GM21717 (cell line): Measurements from ENCODE around the gene NUPR1.
"Not testable (repeated sequence)": the region's sequence is repeated elsewhere in the genome, so short reads cannot be mapped to it uniquely, and the experiment has no call there.

Source experiments
- ATAC-seq: cut with Tn5 transposase; IDR thresholded peaks from one replicate; pipeline ENCODE4 v1.9.1; 2021; ENCODE audit warnings: mild to moderate bottlenecking, moderate library complexity; ENCODE audit not compliant: unreplicated experiment

The NUPR1 gene, protein sequence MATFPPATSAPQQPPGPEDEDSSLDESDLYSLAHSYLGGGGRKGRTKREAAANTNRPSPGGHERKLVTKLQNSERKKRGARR

DNA sequence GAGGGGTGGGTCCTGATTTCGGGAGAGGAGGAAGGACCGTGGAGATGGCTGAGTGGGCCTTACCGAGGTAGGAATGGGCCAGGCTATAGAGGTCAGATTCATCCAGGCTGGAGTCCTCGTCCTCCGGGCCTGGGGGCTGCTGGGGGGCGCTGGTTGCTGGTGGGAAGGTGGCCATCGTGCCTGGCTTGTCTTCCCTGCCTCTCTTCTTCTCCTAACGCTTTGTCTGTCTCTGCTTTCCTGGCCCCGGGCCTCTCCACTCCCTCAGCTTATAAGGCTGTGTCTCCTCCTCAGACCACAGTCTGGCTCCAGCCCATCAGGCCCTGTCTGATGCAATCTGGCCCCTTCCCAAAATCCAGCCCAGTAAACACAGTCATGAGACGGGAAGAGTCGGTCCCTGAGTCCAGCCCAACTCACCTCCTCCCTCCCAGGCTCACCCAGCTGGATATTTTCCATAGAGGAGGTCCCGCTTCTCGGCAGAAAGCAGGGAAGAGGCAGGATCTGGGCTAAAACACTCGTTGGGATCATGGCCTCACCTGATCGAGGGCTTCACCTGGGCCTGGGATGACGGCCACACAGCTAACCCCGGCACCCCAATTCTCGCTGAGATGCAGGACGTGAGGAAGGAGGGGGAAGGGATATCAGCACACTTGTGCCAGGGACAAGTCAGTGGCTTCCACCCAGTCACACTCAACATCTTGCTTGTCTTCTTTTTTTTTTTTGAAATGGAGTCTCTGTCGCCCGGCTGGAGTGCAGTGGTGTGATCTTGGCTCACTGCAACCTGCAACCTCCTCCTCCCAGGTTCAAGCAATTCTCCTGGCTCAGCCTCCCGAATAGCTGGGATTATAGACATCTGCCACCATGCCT lies at the start of gene NUPR1:
Gene NUPR1 (minus strand): TSS at position 242 of the 864 bp plus-strand sequence. CDS start 67 bp downstream, at position 175.
- no peak for ATAC-seq

DNA sequence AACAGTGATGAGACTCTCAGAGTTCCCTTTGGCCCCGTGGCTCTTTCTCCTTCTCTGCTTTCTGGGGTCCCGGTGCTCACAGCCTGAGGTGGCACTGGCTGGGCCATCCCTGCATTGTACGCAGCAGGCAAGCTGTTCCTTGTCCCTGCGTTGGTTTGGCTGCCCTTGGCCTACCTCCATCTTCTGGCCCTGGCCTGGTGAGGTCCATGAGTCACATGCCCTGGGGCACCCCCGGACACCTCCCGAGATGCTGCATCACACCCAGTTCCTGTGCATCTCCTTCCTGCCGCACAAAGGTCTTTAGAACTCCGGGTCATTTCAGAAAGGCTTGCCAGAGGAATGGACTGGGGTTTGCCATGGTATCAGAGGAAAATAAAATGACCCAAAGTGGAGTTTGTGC lies 48.6 kb upstream of the NUPR1 start:
- ATAC-seq: no peak

DNA sequence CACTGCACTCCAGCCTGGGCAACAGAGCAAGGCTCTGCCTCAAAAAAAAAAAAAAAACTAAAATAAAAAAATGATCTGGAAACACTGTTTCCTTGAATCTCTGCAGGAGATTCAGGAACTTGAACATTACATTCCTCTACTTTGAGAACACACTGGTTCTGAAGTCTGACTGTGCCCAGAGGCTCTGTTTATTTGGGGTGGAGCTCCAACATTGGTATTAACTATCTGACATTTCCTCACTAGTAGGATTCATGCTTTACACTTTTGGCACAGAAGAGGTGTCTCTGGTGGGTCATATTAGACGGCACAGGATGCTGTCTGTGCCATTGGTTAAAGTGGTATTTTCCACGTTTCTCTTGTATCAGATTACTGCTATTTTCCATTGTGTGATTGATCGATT lies 47.7 kb upstream of the NUPR1 start:
- no peak for ATAC-seq

DNA sequence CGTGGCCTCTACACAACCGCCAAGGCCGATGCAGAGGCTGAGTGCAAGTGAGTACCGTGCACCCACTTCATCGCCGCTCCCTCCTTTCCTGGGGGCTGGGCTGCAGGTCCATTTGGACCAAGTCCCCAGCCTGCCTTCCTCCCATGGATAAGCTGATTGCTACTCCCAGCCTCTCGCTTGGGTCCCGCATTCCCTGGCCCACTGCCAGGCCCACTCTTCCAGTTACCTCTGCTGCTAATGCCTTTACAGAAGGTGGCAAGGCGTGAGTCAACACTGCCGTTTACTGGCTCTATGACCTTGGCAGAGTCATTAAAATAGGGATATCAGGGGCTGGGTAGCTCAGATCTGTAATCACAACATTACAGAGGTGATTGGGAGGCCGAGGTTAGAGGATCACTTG lies 46.9 kb upstream of the NUPR1 start:
- no peak for ATAC-seq

DNA sequence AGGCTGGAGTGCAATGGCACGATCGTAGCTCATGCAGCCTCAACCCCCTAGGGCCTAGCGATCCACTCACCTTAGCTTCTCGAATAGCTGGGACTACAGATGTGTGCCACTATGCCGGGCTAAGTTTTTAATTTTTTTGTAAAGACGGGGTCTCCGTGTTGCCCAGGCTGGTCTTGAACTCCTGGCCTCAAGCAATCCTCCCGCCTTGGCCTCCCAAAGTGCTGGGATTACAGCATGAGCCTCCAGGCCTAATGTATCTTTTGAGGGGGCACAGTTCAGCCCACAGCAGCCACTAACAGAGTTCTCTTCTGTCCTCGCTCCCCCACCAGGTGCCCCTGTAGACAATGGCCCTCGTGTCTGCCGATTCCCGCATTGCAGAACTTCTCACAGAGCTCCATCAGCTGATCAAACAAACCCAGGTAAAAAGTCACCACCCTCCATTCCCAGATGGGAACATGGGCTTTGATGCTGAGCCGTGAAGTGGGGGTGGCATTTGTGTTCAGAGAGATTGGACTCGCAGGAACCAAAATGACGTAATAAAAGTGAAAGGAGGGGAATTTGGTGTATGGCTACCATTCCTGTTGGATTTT lies 42.0 kb upstream of the NUPR1 start:
- no peak for ATAC-seq

DNA sequence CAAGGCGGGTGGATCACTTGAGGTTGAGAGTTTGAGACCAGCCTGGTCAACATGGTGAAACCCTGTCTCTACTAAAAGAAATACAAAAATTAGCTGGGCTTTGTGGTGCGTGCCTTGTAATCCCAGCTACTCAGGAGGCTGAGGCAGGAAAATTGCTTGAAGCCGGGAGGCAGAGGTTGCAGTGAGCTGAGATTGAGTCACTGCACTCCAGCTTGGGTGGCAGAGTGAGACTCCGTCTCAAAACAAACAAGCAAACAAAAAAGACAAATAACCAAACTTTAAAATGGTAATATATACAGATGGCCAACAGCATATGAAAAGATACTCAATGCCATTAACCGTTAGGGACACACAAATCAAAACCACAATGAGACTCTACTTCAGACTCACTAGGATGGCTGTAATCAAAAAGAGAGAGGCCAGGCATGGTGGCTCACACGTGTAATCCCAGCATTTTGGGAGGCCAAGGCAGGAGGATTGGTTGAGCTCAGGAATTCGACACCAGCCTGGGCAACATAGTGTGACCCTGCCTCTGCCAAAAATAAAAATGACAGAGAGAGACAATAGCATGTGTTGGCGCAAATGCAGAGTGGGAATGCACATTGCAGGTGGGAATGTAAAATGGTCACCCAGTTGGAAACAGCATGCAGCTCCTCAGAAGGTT lies 36.8 kb upstream of the NUPR1 start:
- ATAC-seq: no peak

DNA sequence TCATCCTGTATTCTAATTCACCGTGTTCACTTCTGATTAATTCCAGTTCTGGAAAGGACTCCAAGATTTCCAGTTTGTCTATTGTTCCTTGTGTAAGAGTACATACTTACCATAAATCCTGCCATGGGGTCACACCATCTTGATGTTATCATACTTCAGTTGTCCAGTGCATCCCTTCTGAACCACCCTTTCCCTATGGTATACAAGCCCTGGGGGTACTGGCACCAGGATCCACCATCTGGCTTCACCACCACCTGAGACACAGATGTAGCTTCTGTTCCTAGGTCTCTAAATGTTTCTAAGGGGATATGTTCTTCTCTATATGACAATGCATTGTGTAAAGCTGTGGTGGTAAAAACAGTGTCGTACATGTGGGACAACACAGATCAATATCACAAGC lies 36.2 kb upstream of the NUPR1 start:
- no peak for ATAC-seq

DNA sequence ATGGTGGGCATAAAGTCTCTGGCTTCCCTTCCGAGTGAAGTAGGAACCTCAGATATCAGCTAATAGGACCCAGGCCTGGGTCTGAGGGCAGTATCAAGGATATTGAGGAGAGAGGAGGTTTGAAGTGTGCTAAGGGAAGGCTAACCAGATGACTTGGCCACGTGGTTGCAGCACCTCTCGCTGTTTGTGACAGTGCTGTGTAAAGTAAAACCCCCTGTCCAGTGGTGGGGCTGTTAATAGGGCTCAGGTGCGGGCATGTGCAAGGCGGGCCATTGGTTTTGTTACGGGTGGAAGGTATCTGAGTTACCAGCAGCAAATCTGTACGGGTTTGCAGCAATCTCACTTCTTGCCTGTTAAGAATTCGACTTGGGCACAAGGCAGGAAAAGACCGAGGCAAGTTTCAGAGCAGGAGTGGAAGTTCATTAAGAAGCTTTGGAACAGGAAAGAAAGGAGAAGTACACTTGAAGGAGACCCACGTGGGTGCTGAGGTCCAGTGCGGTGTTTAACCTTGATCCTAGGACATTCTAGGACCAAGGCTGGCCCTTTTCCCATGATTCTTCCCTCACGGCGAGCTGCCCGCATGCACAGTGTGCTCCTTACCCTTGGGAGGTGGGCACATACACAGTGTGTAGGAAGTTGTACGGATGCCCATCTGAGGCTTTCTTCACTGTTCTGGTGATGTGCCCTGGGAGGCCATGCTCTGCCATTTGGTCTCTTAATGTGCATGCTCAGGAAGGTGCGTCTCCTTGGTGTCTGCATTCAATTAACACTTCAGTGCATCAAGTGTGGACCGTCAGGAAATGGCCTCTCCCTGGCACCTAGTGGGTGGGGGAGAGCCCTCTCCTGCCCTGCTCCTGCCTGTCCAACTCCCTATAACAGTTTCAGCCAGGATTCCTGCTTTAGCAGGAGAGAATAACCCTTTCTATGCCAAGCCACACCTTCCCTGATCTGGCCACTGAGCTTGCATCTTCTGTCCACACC lies 35.3 kb upstream of the NUPR1 start:
- ATAC-seq: no peak

DNA sequence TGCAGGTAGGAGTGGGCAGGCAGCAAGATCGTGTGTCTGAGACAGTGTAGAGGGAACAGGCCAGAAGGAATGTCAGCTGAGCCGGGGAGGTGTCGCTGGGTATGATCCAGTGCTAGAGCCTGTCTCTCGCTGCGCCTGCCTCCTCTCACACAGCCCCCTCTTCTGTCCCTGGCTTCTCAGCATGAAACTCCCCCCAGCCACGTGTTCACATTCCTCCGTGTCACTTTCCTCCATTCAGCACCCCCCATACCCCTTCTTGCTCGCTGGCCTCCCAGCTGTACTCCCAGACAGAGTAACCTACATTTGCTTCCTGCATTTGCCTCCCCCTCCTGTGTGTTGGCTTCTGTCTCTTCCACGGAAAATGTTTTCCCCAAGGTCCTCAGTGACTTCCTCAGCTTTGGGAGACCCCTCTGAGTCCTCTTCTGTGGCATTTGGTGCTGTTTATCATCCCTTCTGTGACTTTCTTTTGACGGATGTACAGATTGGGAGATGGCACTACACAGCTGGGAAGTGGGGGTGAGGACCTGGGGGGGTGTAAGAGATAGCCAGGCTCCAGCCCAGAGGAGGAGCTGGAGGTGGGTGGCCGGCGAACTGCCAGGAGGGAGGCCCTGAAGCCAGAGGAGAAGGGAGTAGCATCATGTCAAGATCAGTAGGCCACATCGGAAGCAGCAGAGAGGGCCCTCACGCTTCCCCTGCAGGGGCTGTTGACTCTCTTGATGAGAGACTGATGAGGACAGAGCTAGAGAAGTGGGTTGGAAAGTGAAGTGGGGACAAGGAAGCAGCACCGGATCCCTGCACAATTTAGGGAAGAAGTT lies 34.1 kb upstream of the NUPR1 start:
- no peak for ATAC-seq

DNA sequence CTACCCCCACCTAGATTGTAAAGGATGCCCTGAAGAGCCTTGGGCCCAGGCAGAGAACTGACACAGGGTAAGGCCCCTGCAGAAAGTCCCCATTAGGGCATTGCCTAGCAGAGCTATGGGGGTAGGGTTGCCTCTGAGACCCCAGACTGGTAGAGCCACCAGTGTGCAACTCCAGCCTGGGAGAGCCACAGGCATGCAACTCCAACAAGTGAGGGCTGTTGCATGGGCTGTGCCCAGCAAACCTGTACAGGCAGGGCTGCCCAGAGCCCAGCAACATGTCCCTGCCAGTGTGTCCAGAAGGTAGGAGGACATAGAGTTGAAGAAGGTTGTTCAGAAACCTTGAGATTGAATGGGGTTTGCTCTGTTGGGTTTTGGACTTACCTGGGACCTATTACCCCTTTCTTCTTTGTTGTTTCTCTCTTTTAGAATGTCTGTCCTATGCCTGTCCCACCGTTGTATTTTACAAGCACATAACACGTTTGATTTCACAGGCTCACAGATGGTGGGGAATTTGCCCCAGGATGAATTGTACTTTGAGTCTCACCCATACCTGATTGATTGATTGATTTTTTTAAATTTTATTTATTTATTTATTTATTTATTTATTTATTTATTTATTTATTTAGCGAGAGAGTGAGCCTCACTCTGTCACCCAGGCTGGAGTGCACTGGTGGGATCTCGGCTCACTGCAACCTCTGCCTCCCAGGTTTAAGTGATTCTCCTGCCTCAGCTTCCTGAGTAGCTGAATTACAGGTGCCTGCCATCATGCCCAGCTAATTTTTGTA lies 31.4 kb upstream of the NUPR1 start:
- no peak for ATAC-seq

DNA sequence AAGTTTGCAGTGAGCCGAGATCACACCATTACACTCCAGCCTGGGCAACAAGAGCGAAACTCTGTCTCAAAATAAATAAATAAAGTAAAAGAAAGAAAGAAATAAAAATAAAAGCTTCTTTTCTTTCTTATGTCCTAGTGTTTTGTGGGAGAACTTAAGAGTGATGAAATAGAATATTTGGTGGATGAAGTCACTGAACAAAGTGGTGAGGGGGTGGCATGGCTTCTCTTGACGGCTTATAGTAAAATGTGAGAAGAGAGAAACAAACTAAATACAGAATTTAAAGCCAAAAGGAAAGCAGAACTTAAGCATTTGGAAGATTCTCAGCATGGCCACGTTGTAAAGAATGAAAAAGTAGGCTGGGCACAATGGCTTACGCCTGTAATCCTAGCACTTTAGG lies 30.2 kb upstream of the NUPR1 start:
- ATAC-seq: no peak

DNA sequence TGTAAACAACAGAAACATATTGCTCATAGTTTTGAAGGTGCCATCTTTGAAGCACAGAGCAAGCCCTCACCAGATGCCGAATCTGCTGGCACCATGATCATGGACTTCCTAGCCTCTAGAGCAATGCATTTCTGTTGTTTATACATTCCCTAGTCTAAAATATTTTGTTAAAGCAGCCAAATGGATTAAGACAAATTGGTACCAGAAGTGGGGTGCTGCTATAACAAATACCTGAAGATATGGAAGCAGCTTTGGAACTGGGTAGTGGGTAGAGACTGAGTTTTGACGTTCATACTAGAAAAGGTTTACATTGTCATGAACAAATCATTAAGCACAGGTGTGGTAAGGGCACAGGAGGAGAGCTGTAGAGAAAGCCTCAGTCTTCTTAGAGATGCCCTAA lies 28.5 kb upstream of the NUPR1 start:
- ATAC-seq: no peak

DNA sequence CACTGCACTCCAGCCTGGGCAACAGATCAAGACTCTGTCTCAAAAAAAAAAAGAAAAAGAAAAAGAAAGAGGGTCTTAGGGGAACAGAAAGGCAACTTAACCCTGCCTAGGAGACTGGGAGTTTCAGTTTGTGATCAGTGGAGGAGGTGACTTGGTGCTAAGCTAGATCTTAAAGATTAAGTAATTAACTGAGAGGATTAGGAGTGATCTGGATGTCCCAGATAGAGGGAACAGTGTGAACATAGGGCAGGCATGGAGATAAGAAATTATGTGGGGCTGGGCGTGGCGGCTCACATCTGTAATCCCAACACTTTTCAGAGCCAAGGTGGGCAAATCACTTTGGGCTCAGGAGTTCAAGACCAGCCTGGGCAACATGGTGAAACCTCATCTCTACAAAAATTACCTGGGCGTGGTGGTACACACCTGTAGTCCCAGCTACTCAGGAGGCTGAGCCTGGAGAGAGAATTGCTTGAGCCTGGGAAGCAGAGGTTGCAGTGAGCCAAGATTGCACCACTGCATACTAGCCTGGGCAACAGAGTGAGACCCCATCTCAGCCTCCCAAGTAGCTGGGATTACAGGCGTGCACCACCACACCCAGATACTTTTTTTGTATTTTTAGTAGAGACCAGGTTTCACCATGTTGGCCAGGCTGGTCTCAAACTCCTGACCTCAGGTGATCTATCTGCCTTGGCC lies 27.6 kb upstream of the NUPR1 start:
- not testable (repeated sequence) for ATAC-seq

DNA sequence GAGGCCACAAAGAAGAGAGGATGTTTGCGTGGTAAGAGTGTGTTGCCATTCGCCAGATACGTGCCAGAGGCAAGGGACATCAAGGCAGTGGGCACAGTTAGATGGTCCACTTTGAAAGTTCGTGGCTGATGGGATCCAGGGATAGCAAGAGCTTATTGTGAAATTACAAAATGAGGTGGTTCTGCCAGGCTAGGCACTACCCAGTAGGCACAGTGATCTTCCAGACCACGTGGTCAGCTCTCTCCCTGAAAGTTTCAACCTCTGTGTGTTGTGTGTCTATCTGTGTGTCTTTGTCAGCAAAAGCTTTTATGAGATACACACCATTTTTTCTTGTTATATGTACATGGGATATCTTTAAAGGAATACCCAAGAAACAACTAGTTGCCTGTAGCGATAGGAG lies 24.4 kb upstream of the NUPR1 start:
- ATAC-seq: no peak

DNA sequence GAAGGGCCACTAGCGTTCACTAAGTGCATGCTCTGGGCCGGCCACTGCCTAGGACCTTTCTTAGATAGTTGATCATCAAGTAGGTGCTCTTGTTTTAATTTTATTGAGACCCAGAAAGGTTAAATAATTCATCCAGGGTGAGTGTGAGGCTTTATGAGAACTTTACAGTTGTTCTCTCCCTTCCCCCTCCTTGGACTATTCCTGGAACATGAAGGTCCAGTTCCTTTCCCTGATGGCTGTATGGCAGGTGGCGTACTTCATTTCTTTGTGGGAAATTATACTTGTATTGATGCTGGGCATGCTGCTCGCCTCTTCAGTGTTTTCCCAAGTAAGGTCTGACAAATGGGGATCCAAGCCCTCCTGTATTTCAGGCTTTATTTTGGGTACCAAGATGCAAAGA lies 23.4 kb upstream of the NUPR1 start:
- no peak for ATAC-seq

DNA sequence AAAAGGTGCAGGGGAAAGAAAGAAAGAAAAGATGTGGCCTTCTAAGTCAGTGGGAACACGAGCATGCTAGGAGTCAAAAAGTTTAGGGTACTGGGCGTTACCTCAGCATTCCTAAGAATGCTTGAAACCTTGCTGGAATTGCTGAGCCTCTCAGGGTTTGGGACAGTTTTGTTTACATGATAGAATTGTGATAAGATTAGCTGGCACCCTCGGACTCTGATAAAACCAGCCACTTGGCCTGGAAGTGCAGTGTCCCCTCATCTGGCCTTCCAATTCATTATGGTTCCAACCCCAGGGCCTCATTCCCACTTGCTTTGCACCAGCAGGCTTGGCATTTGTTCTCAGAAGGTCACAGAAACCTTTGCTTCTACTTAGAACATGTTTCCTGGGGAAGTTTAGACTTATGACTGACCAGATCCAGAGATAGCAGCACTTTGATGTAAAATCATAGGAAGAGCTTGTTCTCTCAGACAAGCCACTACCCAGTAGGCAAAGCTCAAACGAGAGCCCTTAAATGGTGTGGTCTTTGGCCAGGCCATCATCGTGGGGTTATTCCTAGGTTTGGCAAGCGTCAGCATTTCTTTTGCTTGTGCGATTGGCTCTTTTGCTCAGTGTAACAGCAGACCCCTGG lies 22.9 kb upstream of the NUPR1 start:
- ATAC-seq: no peak

DNA sequence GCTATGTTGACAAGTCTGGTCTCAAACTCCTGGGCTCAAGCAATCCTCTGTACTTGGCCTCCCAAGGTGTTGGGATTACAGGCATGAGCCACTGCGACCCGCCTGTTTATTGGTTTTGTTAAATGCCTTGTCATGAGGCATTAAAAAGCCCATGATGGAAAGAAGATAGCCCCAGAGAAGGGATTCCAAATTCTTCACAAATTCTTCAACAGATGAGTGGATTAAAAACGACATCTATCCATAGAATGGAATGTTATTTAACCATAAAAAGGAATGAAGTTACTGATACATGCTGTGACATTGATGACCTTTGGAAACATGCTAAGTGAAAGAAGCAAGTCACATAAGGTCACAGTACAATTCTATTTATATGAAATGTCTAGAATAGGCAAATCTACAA lies 19.7 kb upstream of the NUPR1 start:
- no peak for ATAC-seq

DNA sequence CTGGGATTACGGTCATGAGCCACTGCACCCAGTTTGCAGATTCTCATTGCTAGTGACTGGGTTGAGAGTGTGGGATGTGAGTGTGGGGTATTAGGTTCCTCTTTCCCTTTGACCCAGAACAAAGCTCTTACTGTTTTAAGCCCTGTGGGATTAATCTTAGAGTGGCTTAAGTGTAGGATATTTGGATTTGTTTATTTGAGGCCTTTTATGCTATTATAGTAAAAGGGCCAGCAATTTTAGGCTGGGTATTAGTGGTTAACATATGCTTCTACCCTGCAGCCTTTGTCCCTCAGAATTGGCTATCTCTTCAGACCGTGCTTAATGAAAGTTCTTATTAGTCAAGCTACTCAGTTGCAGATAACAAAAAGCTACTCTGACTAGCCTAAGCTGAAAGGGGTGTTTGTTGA lies 18.1 kb upstream of the NUPR1 start:
- ATAC-seq: no peak
